ENCODE results near the gene NEK5. TPM values are rescaled to one million over a fixed set of nuclear protein-coding genes. Genes with fewer than 3 reads are reported as not detected.

The NEK5 gene
- total and polyA plus RNA-seq, 2 of the 8 experiments (the other 6 are each of a cell fraction or from before 2014, with no cell fraction given), result 0.12 to 0.35 TPM

DNA sequence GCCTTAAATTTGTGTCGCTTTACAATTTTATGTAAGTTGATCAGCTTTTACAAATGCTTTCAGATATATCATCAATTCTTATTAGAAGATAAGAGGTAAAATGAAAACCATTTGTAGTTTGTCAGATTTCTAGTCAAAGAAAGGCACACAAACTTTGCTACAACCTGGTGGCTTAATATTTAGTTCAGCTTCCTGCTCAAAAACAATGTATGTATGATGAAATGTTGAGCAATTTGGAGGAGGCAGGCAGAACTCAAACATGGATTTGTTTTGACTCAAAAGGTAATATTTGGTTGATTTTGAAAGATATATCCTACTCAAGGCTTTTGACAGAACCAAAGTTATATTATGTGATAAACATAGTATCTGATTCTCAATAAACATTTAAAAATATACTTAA is 24.2 kb downstream of the NEK5 start:
- H2BK20ac ChIP-seq (ENCODE audit: low read length), result no peak overlapping the region
- H3K23me2 ChIP-seq (ENCODE audit: low read depth, low read length), result no peaks in the 10 kb centered on the region
- H3K4ac ChIP-seq (replicated peaks; ENCODE audit: insufficient read length, low read depth, low read length), result no peak overlapping the region
- H3K27me3 ChIP-seq (replicated peaks in 1 of 4; ENCODE audit: control insufficient read depth in 3 of 4, extremely low read depth in 1 of 4, insufficient read depth in 3 of 4, low read length in 3 of 4), result no peaks in the 10 kb centered on the region
- no peaks in the 10 kb centered on the region for H3K4me1 ChIP-seq (replicated peaks in 1 of 4; ENCODE audit: control insufficient read depth in 3 of 4, insufficient read depth in 4 of 4, low read length in 3 of 4)
- no peak overlapping the region for H3K14ac ChIP-seq (ENCODE audit: insufficient read length)
- H2AK5ac ChIP-seq (ENCODE audit: low read depth, low read length), result no peak overlapping the region
- H3K36me3 ChIP-seq (ENCODE audit: control insufficient read depth in 2 of 4, insufficient read depth in 4 of 4, low read length in 3 of 4), result no peaks in the 10 kb centered on the region
- H4K5ac ChIP-seq (ENCODE audit: insufficient read length, low read depth, low read length), result no peak overlapping the region
- CTCF ChIA-PET (ENCODE audit: partially characterized antibody), result interaction anchor here (1.1 kb wide), 1 partner anchor 17 kb away, joined by 3 read pairs; no protein-coding TSS in a partner anchor
- H3K56ac ChIP-seq (replicated peaks; ENCODE audit: insufficient read length, low read depth, low read length), result no peak overlapping the region
- no peaks in the 10 kb centered on the region for H3K79me1 ChIP-seq (ENCODE audit: low read depth, low read length)
- no peak for DNase-seq (ENCODE audit: low read depth in 1 of 2, low spot score in 2 of 2)
- no peak overlapping the region for H4K91ac ChIP-seq (replicated peaks; ENCODE audit: insufficient read length, low read length)
- H2BK120ac ChIP-seq (replicated peaks; ENCODE audit: low read depth, low read length), result no peak overlapping the region
- POLR2A ChIA-PET (ENCODE audit: partially characterized antibody), result no interaction called here
- H3K9ac ChIP-seq (replicated peaks in 1 of 4; ENCODE audit: extremely low read depth in 1 of 4, low read depth in 3 of 4, low read length in 3 of 4), result no peak overlapping the region
- no peak overlapping the region for H3K23ac ChIP-seq (ENCODE audit: insufficient read length)
- no peak overlapping the region for H2AFZ ChIP-seq (ENCODE audit: low read length)
- H3K18ac ChIP-seq (ENCODE audit: extremely low read depth, low read length), result no peak overlapping the region
- no peak overlapping the region for H2BK15ac ChIP-seq (ENCODE audit: low read length)
- no peak for FAIRE-seq
- no peak overlapping the region for H3K27ac ChIP-seq (ENCODE audit: low read depth, low read length)
- no peaks in the 10 kb centered on the region for H3K79me2 ChIP-seq (ENCODE audit: control insufficient read depth in 1 of 2, insufficient read depth in 2 of 2, low read length in 2 of 2)
- H3K4me2 ChIP-seq (ENCODE audit: insufficient read depth in 1 of 2, low read depth in 2 of 2, low read length in 2 of 2), result no peak overlapping the region
- H2BK12ac ChIP-seq (ENCODE audit: low read depth, low read length), result no peak overlapping the region
- H3K9me3 ChIP-seq (ENCODE audit: insufficient read depth in 2 of 2, low read depth in 1 of 2, low read length in 1 of 2), result peaks cover 0 to 2% of the 10 kb centered on the region in 2 experiments; a peak in 2 of 4 replicates
- WGBS, 2 experiments (ENCODE audit: extremely low coverage in 1 of 2, insufficient coverage in 1 of 2, insufficient read length in 1 of 2, insufficient replicate concordance in 2 of 2, low coverage in 1 of 2, low lambda C conversion rate in 2 of 2, missing lambda C conversion rate in 1 of 2), result 91% methylated on average over 1 of the region's 1 CpG; no CpG with 5 or more reads in 1 of the 2 experiments
- no peak overlapping the region for H4K8ac ChIP-seq (ENCODE audit: extremely low read depth, insufficient read depth, low read length)
- no peaks in the 10 kb centered on the region for H4K20me1 ChIP-seq (replicated peaks in 1 of 2; ENCODE audit: control insufficient read depth in 1 of 2, insufficient read depth in 2 of 2, low read length in 2 of 2)
- H3K4me3 ChIP-seq (ENCODE audit: extremely low read depth in 1 of 4, insufficient read depth in 2 of 4, low read depth in 3 of 4, low read length in 4 of 4), result no peak overlapping the region
- no peak overlapping the region for H2BK5ac ChIP-seq (ENCODE audit: low read depth, low read length)
- TF ChIP-seq JUN (IDR thresholded peaks at IDR 0.05; ENCODE audit: low read depth, low read length) (no peak), RBBP5 (IDR thresholded peaks at IDR 0.05; ENCODE audit: borderline replicate concordance, low read depth, low read length) (no peak)

Data from H1 (cell line).